GM12865 (cell line): ENCODE results near the gene INSIG2.

Experiments used
- DNase-seq: peaks from one replicate; pipeline ENCODE4 v3.0.0; 2010; ENCODE audit warnings: low read depth
- H3K4me3 ChIP-seq: 2 replicates; pipeline ENCODE4 v1.5.1; 2011; ENCODE audit warnings: mild to moderate bottlenecking, low read depth, low read length, control low read depth
- TF ChIP-seq, protein P1 (sequence below): IDR thresholded peaks from 2 replicates; pipeline ENCODE4 v1.5.1; 2011; ENCODE audit warnings: low read length, control low read depth, low read depth, inconsistent platforms; ENCODE audit not compliant: insufficient read depth; ENCODE audit errors: missing control alignments

INSIG2 gene

DNA sequence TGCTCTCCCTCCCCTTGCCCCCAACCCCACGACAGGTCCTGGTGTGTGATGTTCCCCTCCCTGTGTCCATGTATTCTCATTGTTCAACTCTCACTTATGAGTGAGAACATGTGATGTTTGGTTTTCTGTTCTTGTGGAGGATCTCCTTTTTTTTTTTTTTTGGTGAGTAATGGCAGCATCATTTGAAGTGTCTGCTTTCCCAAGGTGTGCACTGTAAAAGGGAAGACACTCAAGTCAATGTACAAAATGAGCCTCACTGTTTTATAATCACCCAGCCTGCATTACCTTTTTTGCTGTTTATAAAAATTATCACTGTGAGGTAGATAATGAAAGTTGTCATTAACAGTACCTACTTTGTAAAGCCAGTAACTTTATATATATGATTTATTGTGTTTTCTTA, 56.9 kb downstream of the INSIG2 start:
- TF ChIP-seq, protein P1, sequence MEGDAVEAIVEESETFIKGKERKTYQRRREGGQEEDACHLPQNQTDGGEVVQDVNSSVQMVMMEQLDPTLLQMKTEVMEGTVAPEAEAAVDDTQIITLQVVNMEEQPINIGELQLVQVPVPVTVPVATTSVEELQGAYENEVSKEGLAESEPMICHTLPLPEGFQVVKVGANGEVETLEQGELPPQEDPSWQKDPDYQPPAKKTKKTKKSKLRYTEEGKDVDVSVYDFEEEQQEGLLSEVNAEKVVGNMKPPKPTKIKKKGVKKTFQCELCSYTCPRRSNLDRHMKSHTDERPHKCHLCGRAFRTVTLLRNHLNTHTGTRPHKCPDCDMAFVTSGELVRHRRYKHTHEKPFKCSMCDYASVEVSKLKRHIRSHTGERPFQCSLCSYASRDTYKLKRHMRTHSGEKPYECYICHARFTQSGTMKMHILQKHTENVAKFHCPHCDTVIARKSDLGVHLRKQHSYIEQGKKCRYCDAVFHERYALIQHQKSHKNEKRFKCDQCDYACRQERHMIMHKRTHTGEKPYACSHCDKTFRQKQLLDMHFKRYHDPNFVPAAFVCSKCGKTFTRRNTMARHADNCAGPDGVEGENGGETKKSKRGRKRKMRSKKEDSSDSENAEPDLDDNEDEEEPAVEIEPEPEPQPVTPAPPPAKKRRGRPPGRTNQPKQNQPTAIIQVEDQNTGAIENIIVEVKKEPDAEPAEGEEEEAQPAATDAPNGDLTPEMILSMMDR, result no peak
- DNase-seq, result no peak
- no peak overlapping the region for H3K4me3 ChIP-seq

GRCh38 chr2:118145806-118146205, 57.5 kb downstream of the INSIG2 start:
- TF ChIP-seq, protein P1, result no peak
- DNase-seq, result no peak
- no peak overlapping the region for H3K4me3 ChIP-seq

GRCh38 chr2:118146315-118147283, 58.3 kb downstream of the INSIG2 start:
- DNase-seq, result no peak
- TF ChIP-seq, protein P1, result no peak
- H3K4me3 ChIP-seq, result no peak overlapping the region

GRCh38 chr2:118148133-118148532, 59.9 kb downstream of the INSIG2 start:
- H3K4me3 ChIP-seq, result no peak overlapping the region
- TF ChIP-seq, protein P1, result no peak
- DNase-seq, result no peak

DNA sequence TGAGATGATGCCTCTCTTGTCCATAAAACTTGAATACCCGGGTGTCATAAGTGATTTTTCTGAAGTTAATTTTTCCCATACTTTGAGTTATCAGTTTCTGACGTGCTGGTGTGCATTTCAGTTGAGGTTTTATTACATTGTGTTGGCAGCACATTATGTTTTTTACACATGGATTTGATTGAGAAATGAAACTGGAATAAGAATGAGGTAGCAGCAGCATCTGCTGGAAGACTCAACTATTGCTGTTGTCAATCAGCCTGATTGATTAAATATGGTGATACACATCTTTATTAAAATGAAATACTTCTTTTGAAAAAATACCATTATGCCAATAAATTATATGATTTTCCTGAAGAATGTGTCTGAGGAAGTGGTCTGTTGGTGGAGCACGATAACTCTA, 60.5 kb downstream of the INSIG2 start:
- no peak overlapping the region for H3K4me3 ChIP-seq
- no peak for DNase-seq
- TF ChIP-seq, protein P1, result no peak

GRCh38 chr2:118150294-118150693, 62.0 kb downstream of the INSIG2 start:
- no peak overlapping the region for H3K4me3 ChIP-seq
- TF ChIP-seq, protein P1, result no peak
- no peak for DNase-seq
